HG03520 (cell line): ENCODE results near the gene SERINC4.
"Not testable (repeated sequence)": the region's sequence is repeated elsewhere in the genome, so short reads cannot be mapped to it uniquely, and the experiment has no call there.

Experiments
- ATAC-seq: cut with Tn5 transposase; IDR thresholded peaks from one replicate; pipeline ENCODE4 v1.9.1; 2021; ENCODE audit warnings: mild to moderate bottlenecking, moderate library complexity; ENCODE audit not compliant: unreplicated experiment

Gene SERINC4

GRCh38 chr15:43799945-43800285 is at the start of gene SERINC4:
SERINC4 (minus strand) TSS chr15:43800220; CDS start chr15:43799986, 234 bp downstream.
- ATAC-seq, result no peak

DNA sequence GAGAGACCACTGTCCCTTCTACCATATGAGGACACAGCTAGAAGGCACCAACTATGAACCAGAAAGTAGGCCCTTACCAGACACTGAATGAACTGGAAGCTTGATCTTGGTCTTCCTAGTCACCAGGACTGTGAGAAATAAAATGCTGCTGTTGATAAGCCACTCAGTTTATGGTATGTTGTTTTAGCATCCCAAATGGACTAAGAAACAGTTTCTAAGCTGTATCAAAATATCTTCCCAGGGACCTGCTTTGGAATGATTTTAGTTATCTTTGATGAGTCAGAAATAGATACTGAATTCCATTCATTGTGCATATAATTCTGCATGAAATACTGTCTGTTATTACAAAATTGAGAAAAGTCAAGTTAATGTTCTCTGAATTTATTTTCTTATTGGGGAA is 45.4 kb upstream of the SERINC4 start:
- no peak for ATAC-seq

DNA sequence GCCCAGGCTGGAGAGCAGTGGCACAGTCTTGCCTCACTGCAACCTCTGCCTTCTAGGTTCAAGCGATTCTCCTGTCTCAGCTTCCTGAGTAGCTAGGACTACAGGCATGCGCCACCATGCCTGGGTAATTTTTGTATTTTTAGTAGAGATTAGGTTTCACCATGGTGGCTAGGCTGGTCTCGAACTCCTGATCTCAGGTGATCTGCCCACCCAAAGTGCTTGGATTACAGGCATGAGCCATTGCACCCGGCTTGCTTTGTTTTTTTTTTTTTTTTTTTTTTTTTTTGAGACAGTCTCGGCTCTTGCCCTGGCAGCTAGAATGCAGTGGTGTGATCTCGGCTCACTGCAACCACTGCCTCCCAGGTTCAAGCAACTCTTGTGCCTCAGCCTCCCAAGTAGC is 32.5 kb upstream of the SERINC4 start:
- not testable (repeated sequence) for ATAC-seq

DNA sequence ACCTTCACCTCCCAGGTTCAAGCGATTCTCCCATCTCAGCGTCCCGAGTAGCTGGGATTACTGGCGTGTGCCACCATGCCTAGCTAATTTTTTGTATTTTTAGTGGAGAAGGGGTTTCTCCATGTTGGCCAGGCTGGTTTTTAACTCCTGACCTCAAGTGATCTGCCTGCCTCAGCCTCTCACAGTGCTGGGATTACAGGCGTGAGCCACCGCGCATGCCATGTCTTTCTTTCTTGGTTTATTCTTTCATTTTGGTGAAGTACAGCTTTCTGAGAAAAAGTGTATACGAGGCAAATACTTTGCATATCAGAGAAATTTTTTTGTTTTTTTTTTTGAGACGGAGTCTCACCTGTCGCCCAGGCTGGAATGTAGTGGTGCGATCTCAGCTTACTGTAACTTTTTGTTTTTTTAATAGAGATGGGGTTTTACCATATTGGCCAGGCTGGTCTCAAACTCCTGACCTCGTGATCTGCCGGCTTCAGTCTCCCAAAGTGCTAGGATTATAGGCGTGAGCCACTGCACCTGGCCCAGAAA is 31.6 kb upstream of the SERINC4 start:
- not testable (repeated sequence) for ATAC-seq

GRCh38 chr15:43830691-43831275 is 30.8 kb upstream of the SERINC4 start:
- ATAC-seq, result not testable (repeated sequence)

DNA sequence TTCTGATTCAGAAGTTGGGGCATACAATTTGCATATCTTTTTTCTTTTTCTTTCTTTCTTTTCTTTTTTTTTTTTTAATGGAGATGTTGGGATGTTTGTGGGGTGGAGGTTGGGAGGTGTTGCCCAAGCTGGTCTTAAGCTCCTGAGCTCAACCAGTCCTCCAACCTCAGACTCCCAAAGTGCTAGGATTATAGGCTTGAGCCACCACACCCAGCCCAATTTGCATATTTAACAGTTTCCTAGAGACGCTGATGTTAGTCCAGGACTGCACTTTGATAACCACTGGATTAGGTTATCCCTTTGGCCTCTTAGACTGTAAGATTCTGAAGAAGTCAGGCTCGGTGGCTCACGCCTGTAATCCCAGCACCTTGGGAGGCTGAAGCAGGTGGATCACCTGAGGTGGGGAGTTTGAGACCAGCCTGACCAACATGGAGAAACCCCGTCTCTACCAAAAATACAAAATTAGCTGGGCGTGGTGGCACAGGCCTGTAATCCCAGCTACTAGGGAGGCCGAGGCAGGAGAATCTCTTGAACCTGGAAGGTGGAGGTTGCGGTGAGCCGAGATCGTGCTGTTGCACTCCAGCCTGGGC is 30.0 kb upstream of the SERINC4 start:
- not testable (repeated sequence) for ATAC-seq

GRCh38 chr15:43828061-43828657 is 28.1 kb upstream of the SERINC4 start:
- ATAC-seq, result no peak

- ATAC-seq, result peak; percentile 45
Observed at GRCh38 chr15:43826508-43827341, 26.7 kb upstream of the SERINC4 start, which contains the start of gene WDR76. WDR76 (plus strand) TSS chr15:43827002; CDS start chr15:43827033, 31 bp downstream.

DNA sequence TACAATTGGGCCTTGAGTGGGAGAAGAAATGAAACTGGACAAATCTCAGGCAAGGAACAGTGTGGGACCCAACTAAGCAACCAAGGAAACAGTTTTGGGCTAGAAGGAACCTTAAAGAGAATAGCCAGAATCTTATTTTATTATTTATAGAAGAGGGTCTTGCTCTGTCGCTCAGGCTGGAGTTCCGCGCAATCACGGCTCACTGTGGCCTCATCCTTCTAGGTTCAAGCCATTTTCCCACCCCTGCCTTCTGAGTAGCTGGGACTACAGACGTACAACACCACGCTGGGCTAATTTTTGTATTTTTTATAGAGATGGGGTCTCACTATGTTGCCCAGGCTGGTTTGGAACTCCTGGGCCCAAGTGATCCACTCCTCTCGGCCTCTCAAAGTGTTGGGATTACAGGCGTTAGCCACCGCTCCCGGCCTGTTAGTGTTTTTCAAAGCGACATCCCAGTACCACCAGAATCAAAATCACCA is 26.0 kb upstream of the SERINC4 start:
- ATAC-seq, result no peak

DNA sequence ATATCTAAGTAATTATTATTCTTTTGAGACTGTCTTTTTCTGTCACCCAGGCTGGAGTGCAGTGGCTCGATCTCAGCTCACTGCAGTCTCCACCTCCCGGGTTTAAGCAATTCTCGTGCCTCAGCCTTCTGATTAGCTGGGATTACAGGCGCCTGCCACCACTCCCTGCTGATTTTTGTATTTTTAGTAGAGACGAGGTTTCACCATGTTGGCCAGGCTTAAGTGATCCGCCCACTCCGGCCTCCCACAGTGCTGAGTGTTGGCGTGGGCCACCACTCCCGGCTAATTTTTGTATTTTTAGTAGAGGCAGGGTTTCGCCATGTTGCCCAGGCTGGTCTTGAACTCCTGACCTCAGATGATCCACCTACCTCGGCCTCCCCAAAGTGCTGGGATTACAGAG is 25.3 kb upstream of the SERINC4 start:
- ATAC-seq, result not testable (repeated sequence)

DNA sequence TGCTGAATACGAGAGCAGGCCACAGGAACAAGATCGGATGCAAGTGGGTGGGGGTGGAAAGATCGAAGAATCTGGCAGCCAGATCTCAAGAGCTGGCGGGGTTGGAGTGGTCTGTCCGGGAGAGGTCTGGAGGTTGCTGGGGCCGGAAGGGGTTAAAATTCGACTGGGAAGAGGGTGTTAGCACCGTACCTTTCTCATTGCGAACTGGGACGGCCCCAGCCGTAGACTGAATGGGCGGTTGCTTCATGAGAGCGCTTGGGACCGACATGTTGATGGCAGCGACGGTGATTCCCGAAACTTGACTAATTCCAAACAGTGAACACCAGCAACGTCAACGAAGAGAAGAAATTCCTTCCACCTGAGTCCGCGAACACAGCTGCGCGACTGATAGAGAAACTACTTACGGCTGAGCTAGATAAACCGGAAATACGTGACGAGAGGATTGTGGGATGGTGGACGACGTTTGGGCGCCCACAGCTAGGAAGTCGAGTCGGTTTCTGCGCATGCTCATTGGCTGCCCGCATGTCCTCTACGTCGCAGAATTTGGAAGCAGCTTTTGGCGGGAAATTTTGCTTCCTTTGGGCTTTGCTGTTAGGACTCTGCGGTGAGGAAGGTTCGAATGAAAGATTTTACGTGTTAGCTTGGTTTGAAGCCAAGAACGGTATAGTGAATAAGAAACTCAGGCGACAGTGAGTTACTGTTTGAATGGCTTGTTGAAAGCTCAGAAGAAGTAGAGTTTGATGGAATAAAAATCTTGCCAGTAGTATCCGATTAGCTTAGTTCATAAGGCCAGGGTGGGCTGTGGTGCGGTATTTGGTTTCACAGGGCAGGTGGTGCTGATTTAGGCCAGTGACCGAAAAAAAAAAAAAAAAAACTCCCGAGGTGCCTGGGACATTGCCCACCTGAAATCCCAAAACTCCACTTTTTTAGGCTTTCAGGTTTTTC is 24.6 kb upstream of the SERINC4 start, which contains the start of gene MFAP1:
TSS of gene MFAP1 (minus strand) at position 389 of the 945 bp plus-strand sequence. CDS start at position 268, 121 bp downstream.
- peak; percentile 64 for ATAC-seq

DNA sequence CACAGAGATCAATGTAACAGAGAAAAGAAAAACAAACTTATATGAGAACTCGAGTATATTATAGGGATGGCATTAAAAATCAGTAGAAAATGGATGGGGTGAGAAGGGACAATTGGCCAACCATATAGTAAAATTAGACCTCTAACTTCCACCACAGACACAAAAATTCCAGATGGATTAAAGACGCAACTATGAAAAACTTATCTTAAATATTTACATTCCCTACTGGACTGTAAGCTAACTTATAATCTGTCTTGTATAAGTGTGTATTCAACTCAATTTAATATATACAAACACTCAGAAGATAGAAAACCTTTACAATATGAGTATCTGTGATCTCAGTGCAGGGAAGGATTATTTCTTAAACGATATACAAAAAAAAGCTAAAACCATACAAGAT is 21.5 kb upstream of the SERINC4 start:
- no peak for ATAC-seq

GRCh38 chr15:43815064-43815463 is 15.0 kb upstream of the SERINC4 start:
- ATAC-seq, result not testable (repeated sequence)

- peak; percentile 60 for ATAC-seq
Observed at GRCh38 chr15:43808960-43809678, 9.1 kb upstream of the SERINC4 start.

GRCh38 chr15:43808435-43808950 is 8.5 kb upstream of the SERINC4 start:
- ATAC-seq, result no peak

DNA sequence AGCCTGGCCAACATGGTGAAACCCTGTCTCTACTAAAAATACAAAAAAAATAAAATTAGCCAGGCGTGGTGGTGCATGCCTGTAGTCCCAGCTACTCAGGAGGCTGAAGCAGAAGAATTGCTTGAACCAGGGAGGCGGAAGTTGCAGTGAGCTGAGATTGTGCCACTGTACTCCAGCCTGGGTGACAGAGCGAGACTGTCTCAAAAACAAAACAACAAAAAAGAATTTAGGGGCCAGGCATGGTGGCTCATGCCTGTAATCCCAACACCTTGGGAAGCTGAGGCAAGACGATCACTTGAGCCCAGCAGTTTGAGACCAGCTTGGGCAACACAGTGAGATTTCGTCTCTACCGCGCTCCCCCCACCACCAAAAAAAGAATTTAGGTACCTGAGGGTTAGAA is 2.7 kb upstream of the SERINC4 start:
- ATAC-seq, result not testable (repeated sequence)

DNA sequence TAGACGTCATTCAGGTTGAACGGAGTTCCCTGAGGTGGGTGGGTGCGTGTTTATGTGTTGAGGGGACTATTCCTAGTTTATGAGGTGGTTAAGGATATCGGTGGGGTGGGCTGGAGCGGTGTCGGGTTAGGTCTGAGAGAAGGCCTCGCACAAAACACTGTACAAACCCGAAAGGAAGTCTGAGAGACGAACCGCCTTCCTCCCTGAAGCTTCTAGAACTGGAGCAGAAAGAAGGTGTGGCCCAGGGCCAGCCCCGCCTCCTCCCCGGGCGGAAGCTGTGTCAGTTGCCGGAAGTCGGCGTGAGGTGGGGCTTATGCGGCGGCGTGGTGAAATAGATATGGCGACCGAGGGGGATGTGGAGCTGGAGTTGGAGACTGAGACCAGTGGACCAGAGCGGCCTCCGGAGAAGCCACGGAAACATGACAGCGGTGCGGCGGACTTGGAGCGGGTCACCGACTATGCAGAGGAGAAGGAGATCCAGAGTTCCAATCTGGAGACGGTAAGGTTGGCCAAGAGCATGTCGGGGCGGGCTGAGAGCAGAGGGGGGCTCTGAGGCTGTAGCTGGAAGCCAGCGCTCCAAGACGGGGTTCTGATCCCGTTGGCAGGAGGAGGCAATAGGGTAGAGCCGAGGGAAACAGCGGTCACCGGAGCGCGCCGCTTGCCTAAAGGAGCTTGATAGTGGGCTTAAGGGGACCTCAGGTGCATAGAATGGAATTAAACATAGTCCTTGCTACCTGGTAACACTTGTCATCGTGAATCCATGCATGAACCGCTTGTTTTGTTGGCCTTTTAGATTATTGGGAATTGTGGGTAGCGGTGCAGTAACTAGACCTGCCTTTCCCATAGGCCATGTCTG is 494 bp upstream of the SERINC4 start, which contains the start of gene HYPK:
TSS of gene HYPK (plus strand) at position 314 of the 856 bp plus-strand sequence. CDS start at position 338, 24 bp downstream.
- no peak for ATAC-seq
